MCF 10A (cell line): Measurements from ENCODE around the gene TAS1R3. TPM values are rescaled to one million over a fixed set of nuclear protein-coding genes. Genes with fewer than 3 reads are reported as not detected.

Experiments
- BruUV-seq: library from RNA; stranded (reverse); fragments of 400-500 nt; replicated peaks from 2 replicates; lab custom pipeline; 2021; lab: Mats Ljungman, UMichigan
- CTCF ChIA-PET: fragments of 300-600 bp; sonication (Branson Sonifier 250); formaldehyde crosslinking; extraction: SDS; loops from one replicate; lab custom pipeline; 2021; ENCODE audit warnings: antibody characterized with exemption, inconsistent platforms; lab: Yijun Ruan, JAX
- POLR2A ChIA-PET: fragments of 300-600, 350-650 bp; sonication (Branson Sonifier 250); formaldehyde crosslinking; extraction: SDS; loops from one replicate; lab custom pipeline; 2020; ENCODE audit warnings: antibody characterized with exemption, inconsistent platforms; lab: Yijun Ruan, JAX
- DNase-seq: peaks from one replicate; pipeline ENCODE4 v3.0.0-alpha.2; 2018; ENCODE audit not compliant: unreplicated experiment
- H3K27ac Mint-ChIP-seq: one replicate; pipeline ENCODE4 v1.8.0; 2022; ENCODE audit warnings: mild to moderate bottlenecking, low read depth, mixed read lengths; ENCODE audit not compliant: unreplicated experiment
- H3K27me3 Mint-ChIP-seq: one replicate; pipeline ENCODE4 v1.8.0; 2022; ENCODE audit warnings: mixed read lengths; ENCODE audit not compliant: insufficient read depth, unreplicated experiment
- H3K36me3 Mint-ChIP-seq: one replicate; pipeline ENCODE4 v1.8.0; 2022; ENCODE audit warnings: mild to moderate bottlenecking, moderate library complexity, mixed read lengths; ENCODE audit not compliant: insufficient read depth, unreplicated experiment
- H3K4me1 Mint-ChIP-seq: one replicate; pipeline ENCODE4 v1.8.0; 2022; ENCODE audit warnings: mixed read lengths; ENCODE audit not compliant: insufficient read depth, unreplicated experiment
- H3K4me3 Mint-ChIP-seq: one replicate; pipeline ENCODE4 v1.8.0; 2022; ENCODE audit warnings: mild to moderate bottlenecking, moderate library complexity, mixed read lengths; ENCODE audit not compliant: unreplicated experiment
- H3K9me3 Mint-ChIP-seq: one replicate; pipeline ENCODE4 v1.8.0; 2022; ENCODE audit warnings: mixed read lengths; ENCODE audit not compliant: unreplicated experiment
- CTCF ChIP-seq: fragments of 200-600 bp; IDR thresholded peaks from one replicate; pipeline ENCODE4 v1.8.0; 2022; ENCODE audit warnings: antibody characterized with exemption, mild to moderate bottlenecking; ENCODE audit not compliant: unreplicated experiment
- intact Hi-C: fragments of 100-400 bp; cut with micrococcal nuclease; formaldehyde crosslinking; loops from 2 replicates; pipeline ENCODE4 v1.14.1; 2022
- total RNA-seq: library from RNA; stranded (reverse); gene quantifications from 2 replicates; pipeline ENCODE4 v1.2.3, GENCODE V29; 2022

Gene TAS1R3
- total RNA-seq, 1 experiment from 2014 or later, result not detected

- no TSS peak for BruUV-seq
- intact Hi-C loops, result loop anchor here (10.0 kb wide), 1 partner anchor 133 kb away; no protein-coding TSS in a partner anchor
- peak; percentile 53 for DNase-seq
Measured at GRCh38 chr1:1371746-1372711, 40.9 kb downstream of the TAS1R3 start.

GRCh38 chr1:1373051-1373814 is 42.2 kb downstream of the TAS1R3 start:
- H3K27me3 Mint-ChIP-seq, result no peaks in the 10 kb centered on the region
- no peak for TF ChIP-seq CTCF
- intact Hi-C loops, result loop anchor here (10.0 kb wide), 1 partner anchor 132 kb away; no protein-coding TSS in a partner anchor
- CTCF ChIA-PET, result interaction anchor here (0.6 to 1.4 kb wide), 9 partner anchors 9 to 131 kb away, joined by 3 to 9 read pairs (median 3); no protein-coding TSS in a partner anchor
- H3K4me1 Mint-ChIP-seq, result peaks cover 9% of the 10 kb centered on the region
- no TSS peak for BruUV-seq
- no peaks in the 10 kb centered on the region for H3K9me3 Mint-ChIP-seq
- H3K36me3 Mint-ChIP-seq, result peaks cover 25% of the 10 kb centered on the region
- POLR2A ChIA-PET, result interaction anchor here (0.7 to 2.7 kb wide), 4 partner anchors 26 to 110 kb away, joined by 3 to 62 read pairs (median 6); partner anchors contain the start of gene CCNL2
- DNase-seq, result no peak
- H3K4me3 Mint-ChIP-seq, result peak overlapping the region; percentile 87
- H3K27ac Mint-ChIP-seq, result no peak overlapping the region

More at GRCh38 chr1:1371746-1372711, 40.9 kb downstream of the TAS1R3 start:
- no peaks in the 10 kb centered on the region for H3K27me3 Mint-ChIP-seq
- ChIA-PET POLR2A (interaction anchor here (0.6 to 1.5 kb wide), 7 partner anchors 19 to 67 kb away, joined by 3 to 5 read pairs (median 4); partner anchors contain the start of gene ANKRD65), CTCF (interaction anchor here (0.6 to 1.9 kb wide), 24 partner anchors 8 to 1003 kb away, joined by 3 to 9 read pairs (median 4); no protein-coding TSS in a partner anchor)
- peak; percentile 89 for TF ChIP-seq CTCF
- H3K4me1 Mint-ChIP-seq, result peaks cover 7% of the 10 kb centered on the region
- no peaks in the 10 kb centered on the region for H3K9me3 Mint-ChIP-seq
- peaks cover 25% of the 10 kb centered on the region for H3K36me3 Mint-ChIP-seq
- no peak overlapping the region for H3K27ac Mint-ChIP-seq
- peak overlapping the region; percentile 23 for H3K4me3 Mint-ChIP-seq

GRCh38 chr1:1373815-1374588 is 42.9 kb downstream of the TAS1R3 start:
- intact Hi-C loops, result loop anchor here (2.0 to 10.0 kb wide), 2 partner anchors 25 to 131 kb away; partner anchors contain the start of gene CCNL2
- no peak for TF ChIP-seq CTCF
- peaks cover 9% of the 10 kb centered on the region for H3K4me1 Mint-ChIP-seq
- no peaks in the 10 kb centered on the region for H3K27me3 Mint-ChIP-seq
- POLR2A ChIA-PET, result interaction anchor here (0.7 to 2.7 kb wide), 11 partner anchors 17 to 137 kb away, joined by 3 to 62 read pairs (median 8); partner anchors contain the start of genes ATAD3A, CCNL2 and DVL1
- DNase-seq, result no peak
- CTCF ChIA-PET, result interaction anchor here (0.6 to 1.3 kb wide), 6 partner anchors 8 to 131 kb away, joined by 3 to 6 read pairs (median 4); no protein-coding TSS in a partner anchor
- BruUV-seq, result TSS peak; percentile 88
- peaks cover 25% of the 10 kb centered on the region for H3K36me3 Mint-ChIP-seq
- no peaks in the 10 kb centered on the region for H3K9me3 Mint-ChIP-seq
- peak overlapping the region; percentile 87 for H3K4me3 Mint-ChIP-seq
- H3K27ac Mint-ChIP-seq, result peak overlapping the region; percentile 94
